HepG2 (cell line): ENCODE data around the gene MGAT5. TPM values are rescaled to one million over a fixed set of nuclear protein-coding genes. Genes with fewer than 3 reads are reported as not detected.

ENCODE experiments used
- ATAC-seq: fragments of 200-7000 bp; cut with Tn5 transposase; 3 replicates; pipeline ENCODE4 v1.9.1; 2020; ENCODE audit warnings: mild to moderate bottlenecking, moderate library complexity
- BruUV-seq: library from RNA; stranded (reverse); fragments of 400-500 nt; replicated peaks from 2 replicates; lab custom pipeline; 2021; lab: Mats Ljungman, UMichigan
- CTCF ChIA-PET: fragments of 300-600 bp; formaldehyde crosslinking; extraction: SDS; loops from one replicate; lab custom pipeline; 2021; ENCODE audit warnings: low total read pairs, inconsistent platforms, low intra/inter-chr PET ratio; lab: Yijun Ruan, JAX
- POLR2A ChIA-PET: fragments of 350-600 bp; sonication (Branson Sonifier 250); formaldehyde crosslinking; loops from one replicate; lab custom pipeline; 2020; ENCODE audit warnings: antibody characterized with exemption, inconsistent platforms; lab: Yijun Ruan, JAX
- DNase-seq: peaks from one replicate; pipeline ENCODE4 v3.0.0-alpha.2; 2015; ENCODE audit warnings: low spot score
- FAIRE-seq: peaks from 3 replicates; lab custom pipeline; 2011; peaks lifted over from hg19 to GRCh38; lab: Jason Lieb, UNC
- H2AFZ ChIP-seq: one replicate; pipeline ENCODE4 v1.6.1; 2011; ENCODE audit warnings: low read length, inconsistent platforms
- H3K27ac ChIP-seq: fragments of 300-600 bp; 3 replicates; pipeline ENCODE4 v1.8.0; 2011; ENCODE audit warnings: mixed run types, mild to moderate bottlenecking, mixed read lengths, low read length, inconsistent platforms; ENCODE audit not compliant: insufficient read depth; ENCODE audit errors: extremely low read length
- H3K27me3 ChIP-seq, 2 experiments: fragments of 200-600 bp in 1 of 2; 2 replicates in 1 of 2; 3 replicates in 1 of 2; pipeline versions ENCODE4 v1.6.0 to v1.8.0; 2011; ENCODE audit warnings: low read length in 2 of 2, mild to moderate bottlenecking in 2 of 2, moderate library complexity in 2 of 2, inconsistent platforms in 1 of 2; ENCODE audit not compliant: insufficient read depth in 2 of 2, control insufficient read depth in 1 of 2
- H3K36me3 ChIP-seq, 2 experiments: fragments of 200-600 bp in 1 of 2; replicated peaks in 1 of 2; 2 replicates in 1 of 2; 3 replicates in 1 of 2; pipeline versions ENCODE4 v1.5.1 to v1.8.0; 2011; ENCODE audit warnings: low read length in 2 of 2, inconsistent platforms in 1 of 2; ENCODE audit not compliant: insufficient read depth in 2 of 2, control insufficient read depth in 1 of 2
- H3K4me1 ChIP-seq: 2 replicates; pipeline ENCODE4 v1.5.1; 2012; ENCODE audit warnings: low read length, inconsistent platforms; ENCODE audit not compliant: insufficient read depth
- H3K4me2 ChIP-seq: 2 replicates; pipeline ENCODE4 v1.6.0; 2011; ENCODE audit warnings: low read depth, low read length, inconsistent platforms
- H3K4me3 ChIP-seq, 3 experiments: fragments of 200-600 bp in 1 of 3; sonication (generic), shearing (Covaris generic) in 1 of 3; replicated peaks in 1 of 3; 2 replicates each; pipeline ENCODE4 v1.5.1; 2011 to 2016; ENCODE audit warnings: low read length in 3 of 3, inconsistent platforms in 2 of 3, low read depth in 2 of 3, mild to moderate bottlenecking in 2 of 3, control low read depth in 1 of 3, mixed read lengths in 1 of 3; ENCODE audit not compliant: insufficient read depth in 1 of 3
- H3K79me2 ChIP-seq: one replicate; pipeline ENCODE4 v1.6.1; 2011; ENCODE audit warnings: low read length, inconsistent platforms; ENCODE audit not compliant: insufficient read depth
- H3K9ac ChIP-seq: 2 replicates; pipeline ENCODE4 v1.6.0; 2011; ENCODE audit warnings: mild to moderate bottlenecking, low read depth, low read length, inconsistent platforms; ENCODE audit not compliant: insufficient read depth
- H3K9me3 ChIP-seq: 2 replicates; pipeline ENCODE4 v1.5.1; 2012; ENCODE audit warnings: mild to moderate bottlenecking, low read length
- H4K20me1 ChIP-seq: 2 replicates; pipeline ENCODE4 v1.6.0; 2011; ENCODE audit warnings: inconsistent platforms, mild to moderate bottlenecking, low read length, moderate library complexity; ENCODE audit not compliant: insufficient read depth
- ERF ChIP-seq: IDR thresholded peaks from 2 replicates; pipeline ENCODE4 v1.6.1; 2018; ENCODE audit warnings: missing biosample characterization, missing genetic modification reagents
- EZH2 ChIP-seq: conservative IDR thresholded peaks from 2 replicates; pipeline ENCODE4 v1.6.1; 2012; ENCODE audit warnings: mild to moderate bottlenecking, low read depth, low read length, moderate library complexity
- HES4 ChIP-seq: sonication (generic); formaldehyde crosslinking; IDR thresholded peaks from 2 replicates; pipeline ENCODE4 v1.9.0; 2021; ENCODE audit warnings: mild to moderate bottlenecking, missing genetic modification reagents, borderline replicate concordance
- HNF4A ChIP-seq: sonication (generic); formaldehyde crosslinking; IDR thresholded peaks from 2 replicates; pipeline ENCODE4 v1.4.0; 2020; ENCODE audit warnings: missing genetic modification reagents
- MYC ChIP-seq: sonication (generic); formaldehyde crosslinking; IDR thresholded peaks from 2 replicates; pipeline ENCODE4 v1.9.0; 2021; ENCODE audit warnings: missing genetic modification reagents, borderline replicate concordance
- PPARG ChIP-seq: conservative IDR thresholded peaks from 2 replicates; pipeline ENCODE4 v1.6.1; 2016; ENCODE audit warnings: missing biosample characterization, missing genetic modification reagents
- ZNF225 ChIP-seq: sonication (generic); formaldehyde crosslinking; IDR thresholded peaks from 2 replicates; pipeline ENCODE4 v1.4.0; 2020; ENCODE audit warnings: mild to moderate bottlenecking, missing genetic modification reagents
- ZNF430 ChIP-seq: sonication (generic); formaldehyde crosslinking; IDR thresholded peaks from 2 replicates; pipeline ENCODE4 v1.9.0; 2021; ENCODE audit warnings: mild to moderate bottlenecking, missing genetic modification reagents
- WGBS: methylation state at CpG from one replicate; pipeline ENCODE4 v1.1.6; 2017; ENCODE audit warnings: low lambda C conversion rate; 5-methylcytosine and 5-hydroxymethylcytosine counted together
- in situ Hi-C: cut with HindIII; loops from 2 replicates; pipeline ENCODE4 v1.10.0; 2017; ENCODE audit warnings: low pct_unique_long_range_greater_than_20kb; ENCODE audit not compliant: extremely low pct_ligation_motif_present
- intact Hi-C: fragments of 100-400 bp; cut with micrococcal nuclease; formaldehyde crosslinking; loops from one replicate; pipeline ENCODE4 v1.10.0; 2022; ENCODE audit not compliant: unreplicated experiment
- polyA plus RNA-seq, 8 experiments: library from polyadenylated mRNA; depleted of rRNA in 3 of 8; stranded (reverse) in 7 of 8; unstranded in 1 of 8; fragments of >200 nt; fragmentation: Illumina TruSeq in 4 of 8; extraction: Trizol in 4 of 8; gene quantifications; 2 replicates each; pipeline versions ENCODE4 v1.2.1 to v1.2.3, GENCODE V29; 2011 to 2016; ENCODE audit warnings: low read depth in 4 of 8, missing spikeins in 1 of 8, mixed read lengths in 1 of 8; ENCODE audit not compliant: insufficient read depth in 1 of 8
- total RNA-seq, 5 experiments: library from RNA; depleted of rRNA; stranded (reverse); fragments of >200 nt; fragmentation: Illumina TruSeq; extraction: Trizol; gene quantifications; 2 replicates each; pipeline ENCODE4 v1.2.3, GENCODE V29; 2016; ENCODE audit warnings: low read depth in 1 of 5
- TF ChIP-seq, protein P1 (sequence below): sonication (generic); formaldehyde crosslinking; conservative IDR thresholded peaks from 2 replicates; pipeline ENCODE4 v1.8.1; 2023; ENCODE audit warnings: missing genetic modification reagents
- TF ChIP-seq, protein P2 (sequence below): sonication (generic); formaldehyde crosslinking; IDR thresholded peaks from 2 replicates; pipeline ENCODE4 v1.8.1; 2023; ENCODE audit warnings: mild to moderate bottlenecking, inconsistent platforms, moderate library complexity, missing genetic modification reagents, borderline replicate concordance
- TF ChIP-seq, protein P3 (sequence below): sonication (generic); formaldehyde crosslinking; IDR thresholded peaks from 2 replicates; pipeline ENCODE4 v1.4.0; 2020; ENCODE audit warnings: missing genetic modification reagents, borderline replicate concordance
- TF ChIP-seq, protein P4 (sequence below): sonication (generic); formaldehyde crosslinking; IDR thresholded peaks from 2 replicates; pipeline ENCODE4 v1.4.0; 2020; ENCODE audit warnings: mild to moderate bottlenecking, missing genetic modification reagents

The MGAT5 gene
- total and polyA plus RNA-seq, 2 of the 13 experiments (the other 11 are each of a cell fraction or from before 2014, with no cell fraction given) = 33.1 to 60.2 TPM

DNA sequence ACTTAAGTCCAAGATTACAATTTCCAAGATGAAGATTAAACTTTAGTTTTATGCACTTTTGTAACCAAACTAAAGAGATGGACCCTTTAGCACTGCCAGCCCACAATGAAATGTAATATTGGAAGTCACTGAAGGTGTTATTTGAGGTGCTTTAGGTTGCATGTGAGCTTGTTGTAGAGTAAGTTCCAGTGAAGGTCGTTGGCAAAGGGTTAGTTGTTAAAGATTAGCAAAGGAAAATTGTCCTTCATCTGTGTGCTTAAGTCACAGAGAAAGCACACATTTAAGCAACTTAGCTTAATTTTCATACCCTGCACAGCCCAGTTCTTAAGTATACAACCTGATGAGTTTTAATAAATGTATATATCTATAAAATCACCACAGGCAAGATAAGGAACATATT is 46.7 kb downstream of the MGAT5 start:
- H3K4me1 ChIP-seq = peaks cover 24% of the 10 kb centered on the region
- intact Hi-C loops = no loop called here
- TF ChIP-seq, protein P1, sequence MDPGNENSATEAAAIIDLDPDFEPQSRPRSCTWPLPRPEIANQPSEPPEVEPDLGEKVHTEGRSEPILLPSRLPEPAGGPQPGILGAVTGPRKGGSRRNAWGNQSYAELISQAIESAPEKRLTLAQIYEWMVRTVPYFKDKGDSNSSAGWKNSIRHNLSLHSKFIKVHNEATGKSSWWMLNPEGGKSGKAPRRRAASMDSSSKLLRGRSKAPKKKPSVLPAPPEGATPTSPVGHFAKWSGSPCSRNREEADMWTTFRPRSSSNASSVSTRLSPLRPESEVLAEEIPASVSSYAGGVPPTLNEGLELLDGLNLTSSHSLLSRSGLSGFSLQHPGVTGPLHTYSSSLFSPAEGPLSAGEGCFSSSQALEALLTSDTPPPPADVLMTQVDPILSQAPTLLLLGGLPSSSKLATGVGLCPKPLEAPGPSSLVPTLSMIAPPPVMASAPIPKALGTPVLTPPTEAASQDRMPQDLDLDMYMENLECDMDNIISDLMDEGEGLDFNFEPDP (CRISPR knock-in tag) = no peak
- TF ChIP-seq HNF4A (CRISPR knock-in tag) (0 out of 2 replicates have a peak, but pooled peaks have one; percentile 7), PPARG (CRISPR knock-in tag) (no peak)
- TF ChIP-seq, all 625 proteins: peak for 1
- BruUV-seq = no TSS peak
- FAIRE-seq = no peak
- Histone ChIP-seq H3K4me3 (no peak overlapping the region), H3K27me3 (no peaks in the 10 kb centered on the region), H3K36me3 (no peaks in the 10 kb centered on the region; a peak in 1 of 5 replicates), H3K79me2 (no peaks in the 10 kb centered on the region), H3K27ac (no peak overlapping the region), H3K4me2 (no peak overlapping the region; the same call in 1 of the 2 replicates), H2AFZ (no peak overlapping the region), H4K20me1 (no peaks in the 10 kb centered on the region), H3K9ac (no peak overlapping the region), H3K9me3 (no peaks in the 10 kb centered on the region)
- 4% methylated on average over 1 of the region's 1 CpG for WGBS
- peak; percentile 16 for DNase-seq
- in situ Hi-C loops = no loop called here
- CTCF ChIA-PET = no interaction called here
- peak; percentile 86 for ATAC-seq
- POLR2A ChIA-PET = no interaction called here

DNA sequence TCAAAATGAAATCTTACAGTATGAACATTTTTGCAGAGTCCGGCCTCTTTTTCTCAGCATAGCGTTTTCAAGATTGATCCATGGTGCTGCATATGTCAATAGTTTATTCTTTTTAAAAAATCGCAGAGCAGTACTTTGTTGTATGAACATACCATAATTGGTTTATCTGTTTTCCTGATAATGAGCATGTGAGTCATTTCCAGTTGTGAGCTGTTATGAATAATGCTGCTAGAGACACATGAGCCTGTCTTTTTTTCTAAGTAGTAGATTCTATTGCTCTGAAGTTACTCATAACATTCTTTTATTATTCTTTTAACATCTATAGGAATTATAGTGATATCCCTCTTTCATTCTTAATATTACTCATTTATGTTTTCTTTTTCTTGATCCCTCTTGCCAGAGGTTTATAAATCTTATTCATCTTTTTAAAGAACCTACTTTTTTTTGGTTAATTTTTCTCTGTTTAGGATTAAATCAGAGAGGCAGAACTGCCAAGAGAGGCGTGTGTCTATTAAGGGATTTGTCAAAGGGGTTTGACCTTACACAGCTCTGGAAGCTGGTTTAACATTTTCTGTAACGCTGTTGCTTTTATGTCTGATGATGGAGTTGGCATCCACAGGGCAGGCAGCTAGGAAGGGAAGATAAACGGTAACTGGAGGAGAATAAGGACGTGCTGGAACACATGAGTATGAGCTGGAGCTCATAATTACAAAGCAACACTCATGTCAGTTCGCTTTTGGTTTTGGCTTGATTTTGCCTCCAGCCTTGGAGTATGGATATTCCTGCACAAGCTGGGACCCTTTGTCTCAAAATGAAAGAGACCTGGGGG is 47.4 kb downstream of the MGAT5 start:
- Histone ChIP-seq H3K4me3 (no peak overlapping the region), H2AFZ (no peak overlapping the region), H3K4me1 (peaks cover 24% of the 10 kb centered on the region), H3K79me2 (no peaks in the 10 kb centered on the region), H3K36me3 (no peaks in the 10 kb centered on the region; a peak in 1 of 5 replicates), H3K27me3 (no peaks in the 10 kb centered on the region), H3K27ac (no peak overlapping the region), H4K20me1 (no peaks in the 10 kb centered on the region), H3K9ac (no peak overlapping the region), H3K4me2 (no peak overlapping the region), H3K9me3 (no peaks in the 10 kb centered on the region)
- BruUV-seq = no TSS peak
- ChIA-PET CTCF (no interaction called here), POLR2A (no interaction called here)
- ATAC-seq (no peak), FAIRE-seq (no peak), DNase-seq (no peak)
- intact Hi-C loops (no loop called here), in situ Hi-C loops (no loop called here)
- 97% methylated on average over 8 of the region's 8 CpGs for WGBS
- TF ChIP-seq MYC = no peak
- TF ChIP-seq ZNF225 = no peak
- TF ChIP-seq ZNF430 = no peak
- no peak for TF ChIP-seq HES4 (CRISPR knock-in tag)
- TF ChIP-seq EZH2 = no peak
- TF ChIP-seq, protein P2, sequence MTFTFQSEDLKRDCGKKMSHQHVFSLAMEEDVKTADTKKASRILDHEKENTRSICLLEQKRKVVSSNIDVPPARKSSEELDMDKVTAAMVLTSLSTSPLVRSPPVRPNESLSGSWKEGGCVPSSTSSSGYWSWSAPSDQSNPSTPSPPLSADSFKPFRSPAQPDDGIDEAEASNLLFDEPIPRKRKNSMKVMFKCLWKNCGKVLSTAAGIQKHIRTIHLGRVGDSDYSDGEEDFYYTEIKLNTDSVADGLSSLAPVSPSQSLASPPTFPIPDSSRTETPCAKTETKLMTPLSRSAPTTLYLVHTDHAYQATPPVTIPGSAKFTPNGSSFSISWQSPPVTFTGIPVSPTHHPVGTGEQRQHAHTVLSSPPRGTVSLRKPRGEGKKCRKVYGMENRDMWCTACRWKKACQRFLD (CRISPR knock-in tag) = no peak
- TF ChIP-seq, protein P3, sequence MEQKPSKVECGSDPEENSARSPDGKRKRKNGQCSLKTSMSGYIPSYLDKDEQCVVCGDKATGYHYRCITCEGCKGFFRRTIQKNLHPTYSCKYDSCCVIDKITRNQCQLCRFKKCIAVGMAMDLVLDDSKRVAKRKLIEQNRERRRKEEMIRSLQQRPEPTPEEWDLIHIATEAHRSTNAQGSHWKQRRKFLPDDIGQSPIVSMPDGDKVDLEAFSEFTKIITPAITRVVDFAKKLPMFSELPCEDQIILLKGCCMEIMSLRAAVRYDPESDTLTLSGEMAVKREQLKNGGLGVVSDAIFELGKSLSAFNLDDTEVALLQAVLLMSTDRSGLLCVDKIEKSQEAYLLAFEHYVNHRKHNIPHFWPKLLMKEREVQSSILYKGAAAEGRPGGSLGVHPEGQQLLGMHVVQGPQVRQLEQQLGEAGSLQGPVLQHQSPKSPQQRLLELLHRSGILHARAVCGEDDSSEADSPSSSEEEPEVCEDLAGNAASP (CRISPR knock-in tag) = no peak
- no peak for TF ChIP-seq ERF (CRISPR knock-in tag)
- TF ChIP-seq, protein P4, sequence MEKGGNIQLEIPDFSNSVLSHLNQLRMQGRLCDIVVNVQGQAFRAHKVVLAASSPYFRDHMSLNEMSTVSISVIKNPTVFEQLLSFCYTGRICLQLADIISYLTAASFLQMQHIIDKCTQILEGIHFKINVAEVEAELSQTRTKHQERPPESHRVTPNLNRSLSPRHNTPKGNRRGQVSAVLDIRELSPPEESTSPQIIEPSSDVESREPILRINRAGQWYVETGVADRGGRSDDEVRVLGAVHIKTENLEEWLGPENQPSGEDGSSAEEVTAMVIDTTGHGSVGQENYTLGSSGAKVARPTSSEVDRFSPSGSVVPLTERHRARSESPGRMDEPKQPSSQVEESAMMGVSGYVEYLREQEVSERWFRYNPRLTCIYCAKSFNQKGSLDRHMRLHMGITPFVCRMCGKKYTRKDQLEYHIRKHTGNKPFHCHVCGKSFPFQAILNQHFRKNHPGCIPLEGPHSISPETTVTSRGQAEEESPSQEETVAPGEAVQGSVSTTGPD (CRISPR knock-in tag) = no peak
